Activated CD4-positive, alpha-beta T cell treated with anti-CD3 and anti-CD28 coated beads, Interleukin-2, amount 50 U/mL, for 24 hours (primary cell): ENCODE data around the gene PARG.
"Not testable (repeated sequence)": the region's sequence is repeated elsewhere in the genome, so short reads cannot be mapped to it uniquely, and the experiment has no call there.

ENCODE experiments used
- DNase-seq, 2 donors: peaks; one replicate each; pipeline ENCODE4 v3.0.0-alpha.2; 2020; ENCODE audit warnings: low read depth in 1 of 2, low spot score in 1 of 2

PARG gene

GRCh38 chr10:49941447-49942338, at the start of gene PARG, which contains the start of gene TIMM23B:
PARG (minus strand) TSS chr10:49942027; CDS start chr10:49941725, 302 bp downstream.
TIMM23B (plus strand) TSS chr10:49942053; CDS start chr10:49942195, 142 bp downstream.
- peak; percentile 64 to 67 for DNase-seq

GRCh38 chr10:49988376-49988775, 46.5 kb upstream of the PARG start, which contains the start of gene AGAP6:
AGAP6 (plus strand) TSS chr10:49988406; CDS start chr10:49988716, 310 bp downstream.
- not testable (repeated sequence) for DNase-seq

DNA sequence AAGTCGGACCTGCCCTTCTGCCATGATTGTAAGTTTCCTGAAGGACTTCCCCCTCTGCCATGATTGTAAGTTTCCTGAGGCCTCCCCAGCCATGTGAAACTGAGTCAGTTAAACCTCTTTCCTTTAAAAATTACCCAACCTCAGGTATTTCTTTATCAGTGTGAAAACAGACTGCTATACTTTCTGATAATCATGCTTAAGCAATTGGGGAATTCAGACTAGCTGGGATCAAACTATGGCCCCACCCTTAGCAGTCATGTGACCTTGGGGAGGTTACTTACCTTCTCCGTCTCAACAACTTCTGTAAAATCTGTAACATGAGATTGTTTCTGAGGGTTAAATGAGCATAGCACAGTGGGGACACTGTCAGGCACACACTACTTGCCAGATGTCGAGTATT, 45.4 kb upstream of the PARG start:
- DNase-seq = not testable (repeated sequence)

- not testable (repeated sequence) for DNase-seq
Measured at GRCh38 chr10:49977756-49978155, 35.9 kb upstream of the PARG start.

- DNase-seq = not testable (repeated sequence)
Measured at GRCh38 chr10:49972094-49972493, 30.3 kb upstream of the PARG start.

- not testable (repeated sequence) for DNase-seq
Measured at GRCh38 chr10:49971466-49971865, 29.6 kb upstream of the PARG start.

GRCh38 chr10:49970331-49970857, 28.6 kb upstream of the PARG start:
- not testable (repeated sequence) for DNase-seq

- not testable (repeated sequence) for DNase-seq
Measured at GRCh38 chr10:49953122-49953521, 11.3 kb upstream of the PARG start.

DNA sequence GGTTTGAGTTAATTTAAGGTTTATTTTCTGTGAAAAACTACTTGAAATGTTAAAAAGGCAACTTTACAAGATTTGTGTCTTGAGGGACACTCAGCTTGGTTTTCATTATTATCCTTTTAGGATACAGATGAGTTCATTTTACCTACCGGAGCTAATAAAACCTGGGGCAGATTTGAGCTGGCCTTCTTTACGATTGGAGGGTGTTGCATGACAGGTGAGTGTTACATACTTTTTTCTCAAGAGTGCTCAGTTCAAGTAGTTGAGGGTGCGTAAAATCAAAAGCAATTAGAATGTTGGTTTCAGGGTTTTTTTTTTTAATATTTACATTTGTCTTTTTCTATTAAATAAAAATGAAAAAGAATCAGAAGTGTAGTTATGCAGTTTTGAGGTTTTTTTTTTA, 10.2 kb upstream of the PARG start:
- not testable (repeated sequence) for DNase-seq

GRCh38 chr10:49948737-49949136, 6.9 kb upstream of the PARG start:
- DNase-seq = not testable (repeated sequence)

DNA sequence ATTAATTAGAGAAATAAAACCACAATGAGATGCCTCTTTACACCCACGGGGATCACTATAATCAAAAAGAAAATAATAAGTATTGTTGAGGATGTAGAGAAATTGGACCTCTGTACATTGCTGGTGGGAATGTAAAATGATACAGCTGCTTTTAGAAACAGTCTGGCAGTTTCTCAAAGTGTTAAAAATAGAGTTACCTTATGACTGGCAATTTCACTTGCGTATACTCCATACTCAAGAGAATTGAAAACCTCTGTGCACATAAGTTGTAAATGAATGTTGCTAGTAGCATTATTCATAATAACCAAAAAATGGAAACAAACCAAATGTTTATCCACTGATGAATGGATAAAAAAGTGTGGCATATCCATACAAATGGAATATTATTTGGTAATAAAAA, 6.3 kb upstream of the PARG start:
- DNase-seq = not testable (repeated sequence)

- not testable (repeated sequence) for DNase-seq
Measured at GRCh38 chr10:49943607-49944006, 1.8 kb upstream of the PARG start.

DNA sequence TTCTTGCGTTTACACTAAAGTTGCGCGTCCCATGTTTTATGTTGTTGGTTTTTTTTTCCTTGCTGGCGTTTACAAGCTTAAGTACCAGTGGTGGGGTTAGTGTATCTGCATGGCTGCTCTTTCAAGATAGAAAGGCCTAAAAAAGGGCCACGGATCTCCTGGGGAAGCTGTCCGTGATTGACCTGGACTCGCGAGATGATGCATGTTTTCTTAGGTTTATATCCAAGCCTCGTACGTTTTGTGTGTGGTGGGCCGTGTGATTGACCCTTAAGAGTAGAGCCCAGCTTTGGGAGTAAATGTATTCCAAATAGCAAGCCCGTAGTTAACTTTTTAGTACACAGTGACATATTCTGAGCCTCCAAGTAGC, 495 bp upstream of the PARG start:
- DNase-seq = not testable (repeated sequence)

DNA sequence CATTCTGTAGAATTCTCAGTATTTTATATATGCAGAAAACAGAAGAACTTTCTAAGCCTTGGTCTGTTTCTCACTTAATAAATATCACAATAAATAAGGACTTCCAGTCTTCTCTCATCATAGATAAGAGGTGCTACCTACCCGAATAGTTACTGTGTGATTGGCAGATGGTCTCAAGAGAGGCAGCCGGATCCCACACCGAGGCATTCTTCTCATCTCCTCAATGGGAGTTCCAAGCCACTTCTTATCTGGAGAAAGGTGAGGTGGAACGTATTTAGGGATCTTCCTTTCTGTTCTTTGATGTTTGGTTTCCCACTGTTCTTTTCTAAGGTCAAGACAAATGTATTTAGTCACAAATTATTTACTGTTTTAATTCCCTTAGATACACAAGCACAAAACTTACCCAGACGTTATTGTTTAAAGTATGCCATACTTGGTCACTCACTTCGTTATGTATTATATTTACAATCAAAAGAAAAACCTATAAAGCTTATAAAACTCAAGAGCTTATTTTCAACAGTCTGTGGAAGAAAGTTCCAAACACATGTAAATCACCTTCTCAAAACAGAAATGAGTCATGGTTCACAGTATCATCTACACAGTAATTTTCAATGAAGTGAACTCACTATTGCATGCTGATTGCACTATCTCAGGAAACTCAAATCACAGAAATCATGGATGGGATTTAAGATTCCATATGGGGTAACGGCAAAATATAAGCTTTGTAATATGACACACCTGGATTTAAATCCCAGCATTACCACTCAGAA, 9.7 kb downstream of the PARG start:
- DNase-seq = not testable (repeated sequence)

GRCh38 chr10:49931276-49931675, 10.6 kb downstream of the PARG start:
- DNase-seq = not testable (repeated sequence)

DNA sequence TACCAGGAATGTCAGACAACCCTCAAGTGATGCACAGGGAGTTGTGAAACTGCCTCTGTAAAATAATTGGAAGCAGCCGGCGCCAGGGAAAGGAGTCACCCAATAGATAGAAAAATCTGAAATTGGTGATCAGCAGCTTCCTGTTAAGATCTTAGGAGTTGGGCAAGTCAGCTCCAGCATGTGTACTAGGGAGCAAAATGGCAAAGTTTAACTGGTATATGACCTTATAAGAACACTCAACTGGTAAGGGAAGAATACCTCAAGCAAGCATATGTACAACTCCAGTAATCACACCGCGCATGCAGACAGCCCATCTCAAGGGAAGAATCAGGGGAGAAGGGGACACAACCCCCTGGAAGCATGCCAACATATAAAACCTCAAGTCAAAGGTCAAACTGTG, 18.3 kb downstream of the PARG start:
- not testable (repeated sequence) for DNase-seq

DNA sequence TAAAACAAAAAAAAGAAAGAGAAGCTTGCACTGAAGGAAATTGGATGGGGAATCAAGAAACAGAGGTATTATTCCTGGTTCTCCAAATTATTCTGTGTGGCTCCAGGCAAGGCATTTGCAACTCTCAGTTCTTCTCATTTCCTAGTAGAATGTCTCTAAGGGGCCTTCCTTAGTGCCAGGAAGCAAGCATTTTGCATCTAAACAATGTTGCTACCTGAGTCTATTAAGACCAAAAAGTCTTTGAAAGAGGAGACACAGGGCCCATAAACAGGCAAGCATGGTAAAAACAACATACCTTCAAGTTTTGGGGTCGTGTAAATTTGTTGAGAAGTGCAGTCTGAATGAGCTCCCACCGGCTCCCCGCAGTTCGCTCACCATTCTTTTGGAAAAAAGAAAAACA, 19.8 kb downstream of the PARG start:
- not testable (repeated sequence) for DNase-seq

GRCh38 chr10:49917927-49918326, 23.9 kb downstream of the PARG start:
- not testable (repeated sequence) for DNase-seq

DNA sequence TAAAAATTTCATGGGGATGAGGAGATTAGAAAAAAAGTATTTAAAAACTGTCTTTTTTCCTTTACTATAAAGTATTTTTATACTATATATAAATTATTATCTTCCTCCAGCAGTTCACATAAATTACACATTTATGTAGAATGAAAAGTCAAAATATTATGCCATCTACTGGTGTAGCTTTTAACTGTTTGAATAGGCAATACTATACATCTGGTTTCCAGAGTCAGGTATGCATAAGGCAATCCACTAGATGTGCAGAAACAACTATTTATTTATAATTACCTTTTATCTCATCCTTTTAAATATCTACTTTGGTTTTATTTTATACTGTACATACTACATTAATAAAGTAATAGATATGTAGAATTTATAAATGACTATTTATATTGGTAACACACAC, 25.4 kb downstream of the PARG start:
- not testable (repeated sequence) for DNase-seq

- DNase-seq = not testable (repeated sequence)
Measured at GRCh38 chr10:49910295-49910694, 31.5 kb downstream of the PARG start.

- not testable (repeated sequence) for DNase-seq
Measured at GRCh38 chr10:49908290-49909080, 33.3 kb downstream of the PARG start.
